Calu3 (cell line): ENCODE results near the gene CTNND2. TPM values are rescaled to one million over a fixed set of nuclear protein-coding genes. Genes with fewer than 3 reads are reported as not detected.

Experiments used
- BruUV-seq: library from RNA; stranded (reverse); fragments of 400-500 nt; replicated peaks from 2 replicates; lab custom pipeline; 2021; lab: Mats Ljungman, UMichigan
- CTCF ChIA-PET: fragments of 300-600 bp; sonication (Branson Sonifier 250); formaldehyde crosslinking; loops from one replicate; lab custom pipeline; 2022; ENCODE audit warnings: antibody characterized with exemption; lab: Charles Lee
- DNase-seq: peaks from one replicate; pipeline ENCODE4 v3.0.0; 2022
- H3K27ac Mint-ChIP-seq: one replicate; pipeline ENCODE4 v1.8.0; 2022; ENCODE audit warnings: mixed read lengths; ENCODE audit not compliant: unreplicated experiment
- H3K27me3 Mint-ChIP-seq: one replicate; pipeline ENCODE4 v1.8.0; 2022; ENCODE audit warnings: mixed read lengths; ENCODE audit not compliant: unreplicated experiment
- H3K36me3 Mint-ChIP-seq: one replicate; pipeline ENCODE4 v1.8.0; 2022; ENCODE audit warnings: mild to moderate bottlenecking, moderate library complexity, mixed read lengths; ENCODE audit not compliant: insufficient read depth, unreplicated experiment
- H3K4me1 Mint-ChIP-seq: one replicate; pipeline ENCODE4 v1.8.0; 2022; ENCODE audit warnings: mild to moderate bottlenecking, low read depth, mixed read lengths; ENCODE audit not compliant: unreplicated experiment
- H3K4me3 Mint-ChIP-seq: one replicate; pipeline ENCODE4 v1.8.0; 2022; ENCODE audit warnings: mild to moderate bottlenecking, low read depth, moderate library complexity, mixed read lengths; ENCODE audit not compliant: unreplicated experiment
- H3K9me3 Mint-ChIP-seq: one replicate; pipeline ENCODE4 v1.8.0; 2022; ENCODE audit warnings: low read depth, mixed read lengths; ENCODE audit not compliant: unreplicated experiment
- intact Hi-C: fragments of 100-400 bp; cut with micrococcal nuclease; formaldehyde crosslinking; loops from one replicate; pipeline ENCODE4 v1.10.0; 2022; ENCODE audit not compliant: unreplicated experiment
- total RNA-seq: library from RNA; stranded (reverse); gene quantifications from 2 replicates; pipeline ENCODE4 v1.2.3, GENCODE V29; 2022
- TF ChIP-seq, protein P1 (sequence below): fragments of 200-600 bp; IDR thresholded peaks from one replicate; pipeline ENCODE4 v1.8.0; 2022; ENCODE audit warnings: antibody characterized with exemption; ENCODE audit not compliant: unreplicated experiment

Gene CTNND2
- total RNA-seq, 1 experiment from 2014 or later = 19.6 TPM

DNA sequence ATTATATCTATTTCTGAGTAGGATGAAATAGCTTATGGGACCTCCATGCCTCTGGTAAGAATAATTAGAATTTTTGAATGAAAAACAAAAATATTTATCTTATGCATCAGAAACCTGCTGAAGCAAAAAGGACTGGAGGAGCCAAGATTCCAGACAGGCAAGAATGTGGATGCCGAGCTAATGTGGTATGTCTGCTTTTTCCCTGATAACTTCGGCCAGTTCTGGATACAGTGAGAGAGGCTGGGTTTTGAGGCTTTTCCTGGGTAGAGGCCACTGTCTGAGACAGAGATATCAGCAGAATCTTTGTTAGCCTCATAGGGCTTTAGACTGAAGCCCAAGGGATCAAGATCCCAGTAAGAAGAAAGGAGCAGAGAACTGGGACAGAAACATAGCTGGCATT is 5.2 kb upstream of the CTNND2 start:
- CTCF ChIA-PET = interaction anchor here (0.6 kb wide), 1 partner anchor 556 kb away, joined by 5 read pairs; no protein-coding TSS in a partner anchor
- Mint-ChIP-seq H3K4me1 (peaks cover 9% of the 10 kb centered on the region), H3K4me3 (no peak overlapping the region), H3K36me3 (peaks cover 8% of the 10 kb centered on the region), H3K27me3 (peaks cover 12% of the 10 kb centered on the region), H3K27ac (no peak overlapping the region), H3K9me3 (no peaks in the 10 kb centered on the region)
- intact Hi-C loops = loop anchor here (10.0 kb wide), 3 partner anchors 115 to 645 kb away; no protein-coding TSS in a partner anchor
- TF ChIP-seq, protein P1, sequence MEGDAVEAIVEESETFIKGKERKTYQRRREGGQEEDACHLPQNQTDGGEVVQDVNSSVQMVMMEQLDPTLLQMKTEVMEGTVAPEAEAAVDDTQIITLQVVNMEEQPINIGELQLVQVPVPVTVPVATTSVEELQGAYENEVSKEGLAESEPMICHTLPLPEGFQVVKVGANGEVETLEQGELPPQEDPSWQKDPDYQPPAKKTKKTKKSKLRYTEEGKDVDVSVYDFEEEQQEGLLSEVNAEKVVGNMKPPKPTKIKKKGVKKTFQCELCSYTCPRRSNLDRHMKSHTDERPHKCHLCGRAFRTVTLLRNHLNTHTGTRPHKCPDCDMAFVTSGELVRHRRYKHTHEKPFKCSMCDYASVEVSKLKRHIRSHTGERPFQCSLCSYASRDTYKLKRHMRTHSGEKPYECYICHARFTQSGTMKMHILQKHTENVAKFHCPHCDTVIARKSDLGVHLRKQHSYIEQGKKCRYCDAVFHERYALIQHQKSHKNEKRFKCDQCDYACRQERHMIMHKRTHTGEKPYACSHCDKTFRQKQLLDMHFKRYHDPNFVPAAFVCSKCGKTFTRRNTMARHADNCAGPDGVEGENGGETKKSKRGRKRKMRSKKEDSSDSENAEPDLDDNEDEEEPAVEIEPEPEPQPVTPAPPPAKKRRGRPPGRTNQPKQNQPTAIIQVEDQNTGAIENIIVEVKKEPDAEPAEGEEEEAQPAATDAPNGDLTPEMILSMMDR = no peak
- DNase-seq = no peak
- BruUV-seq = no TSS peak

DNA sequence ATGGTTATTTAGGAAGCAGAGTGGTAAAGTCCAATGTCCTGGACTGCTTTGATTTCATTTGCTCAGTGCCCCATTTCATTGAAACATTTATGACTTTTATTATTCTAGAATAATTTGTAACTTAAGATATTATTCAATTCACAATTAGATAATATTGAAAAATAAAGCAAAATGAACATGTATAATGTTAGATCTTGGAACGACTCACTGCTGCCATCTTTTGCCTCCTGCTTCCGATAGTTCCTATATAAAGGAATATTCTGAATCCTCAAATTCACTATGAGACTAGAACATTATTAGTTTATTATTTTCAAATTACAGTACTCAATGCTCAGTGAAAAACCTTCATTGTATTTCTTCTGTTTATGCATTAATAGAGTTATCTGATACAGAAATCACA is 2.3 kb upstream of the CTNND2 start:
- peaks cover 13% of the 10 kb centered on the region for H3K27me3 Mint-ChIP-seq
- H3K9me3 Mint-ChIP-seq = no peaks in the 10 kb centered on the region
- peaks cover 25% of the 10 kb centered on the region for H3K36me3 Mint-ChIP-seq
- H3K4me1 Mint-ChIP-seq = peaks cover 9% of the 10 kb centered on the region
- BruUV-seq = no TSS peak
- no peak for DNase-seq
- CTCF ChIA-PET = no interaction called here
- no peak overlapping the region for H3K4me3 Mint-ChIP-seq
- TF ChIP-seq, protein P1 = no peak
- intact Hi-C loops = loop anchor here (10.0 kb wide), 3 partner anchors 112 to 642 kb away; no protein-coding TSS in a partner anchor
- no peak overlapping the region for H3K27ac Mint-ChIP-seq

DNA sequence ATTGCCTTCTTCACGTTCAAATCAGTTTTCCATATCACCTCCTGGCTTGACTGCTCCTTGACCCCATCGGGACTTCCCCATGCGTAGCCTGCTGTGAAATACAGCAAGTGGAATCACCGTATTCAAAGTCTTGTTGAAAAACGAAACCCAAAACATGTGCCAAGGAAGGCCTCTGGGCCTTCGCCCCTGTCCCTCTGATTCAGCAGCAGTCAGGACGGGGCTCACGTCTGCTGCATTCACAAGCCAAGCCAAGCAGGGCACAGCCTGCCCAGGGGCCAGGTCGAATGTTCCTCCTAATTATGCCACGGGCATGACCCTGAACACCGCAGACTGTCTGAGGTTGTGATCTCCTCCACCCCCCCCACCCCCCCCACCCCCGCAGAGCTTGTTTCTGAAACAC is 960 bp upstream of the CTNND2 start:
- intact Hi-C loops = loop anchor here (2.0 to 10.0 kb wide), 4 partner anchors 110 to 640 kb away; no protein-coding TSS in a partner anchor
- peaks cover 9% of the 10 kb centered on the region for H3K4me1 Mint-ChIP-seq
- peak overlapping the region; percentile 63 for H3K27ac Mint-ChIP-seq
- TF ChIP-seq, protein P1 = no peak
- peaks cover 13% of the 10 kb centered on the region for H3K27me3 Mint-ChIP-seq
- peak overlapping the region; percentile 53 for H3K4me3 Mint-ChIP-seq
- CTCF ChIA-PET = interaction anchor here (0.5 to 0.9 kb wide), 2 partner anchors 9 to 185 kb away, joined by 3 to 4 read pairs; no protein-coding TSS in a partner anchor
- H3K9me3 Mint-ChIP-seq = no peaks in the 10 kb centered on the region
- DNase-seq = no peak
- no TSS peak for BruUV-seq
- peaks cover 25% of the 10 kb centered on the region for H3K36me3 Mint-ChIP-seq

DNA sequence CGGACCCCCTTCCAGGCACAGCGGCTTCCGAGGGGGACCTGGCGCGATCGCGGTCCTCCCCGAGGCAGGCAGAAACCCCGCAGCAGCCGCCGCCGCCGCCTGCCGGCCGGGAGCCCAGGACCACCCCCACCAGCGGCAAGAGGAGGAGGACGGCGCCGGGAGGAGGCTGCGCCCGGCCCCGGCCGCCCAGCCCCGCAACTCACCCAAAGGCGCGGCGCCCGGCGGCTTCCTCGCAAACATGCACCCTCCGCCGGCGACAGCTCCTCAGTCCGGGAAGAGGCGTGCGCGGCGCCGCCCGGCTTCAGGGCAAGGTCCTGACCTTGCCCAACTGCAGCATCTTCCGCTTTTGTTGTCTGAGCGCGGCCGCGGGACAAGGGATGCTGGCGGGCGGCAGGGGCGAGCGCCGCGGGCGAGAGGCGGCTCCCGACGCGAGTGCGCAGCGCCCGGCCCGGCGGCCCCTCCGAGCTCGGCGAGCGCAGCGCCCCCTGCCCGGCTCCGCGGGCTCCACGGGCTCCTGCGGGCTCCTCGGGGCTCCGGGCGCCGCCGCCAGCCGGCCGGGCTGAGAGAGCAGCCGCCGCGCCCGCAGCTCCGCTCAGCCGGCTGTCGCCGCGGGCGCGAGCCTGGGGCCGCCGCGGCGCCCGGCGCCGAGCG is 507 bp downstream of the CTNND2 start:
- Mint-ChIP-seq H3K4me1 (peaks cover 9% of the 10 kb centered on the region), H3K27ac (no peak overlapping the region), H3K9me3 (no peaks in the 10 kb centered on the region), H3K4me3 (peak overlapping the region; percentile 53), H3K36me3 (peaks cover 25% of the 10 kb centered on the region), H3K27me3 (peaks cover 13% of the 10 kb centered on the region)
- intact Hi-C loops = loop anchor here (2.0 to 10.0 kb wide), 6 partner anchors 51 to 639 kb away; no protein-coding TSS in a partner anchor
- CTCF ChIA-PET = interaction anchor here (0.6 to 0.7 kb wide), 3 partner anchors 155 to 551 kb away, joined by 3 to 4 read pairs (median 3); no protein-coding TSS in a partner anchor
- BruUV-seq = no TSS peak
- TF ChIP-seq, protein P1 = peak; percentile 57
- DNase-seq = peak; percentile 76
